ENCODE results near the gene ASTE1. TPM values are rescaled to one million over a fixed set of nuclear protein-coding genes. Genes with fewer than 3 reads are reported as not detected.

The ASTE1 gene
- total RNA-seq (2022; extraction: Qiagen RNA extraction): 4.4 to 5.7 TPM (median 5.3 TPM) in 5 replicates

GRCh38 chr3:131026321-131027151, at the start of gene ASTE1, which contains the start of gene NEK11:
Gene ASTE1, minus strand, starts transcription at chr3:131026825. Its CDS starts 1,519 bp downstream, at chr3:131025306.
Gene NEK11, plus strand, starts transcription at chr3:131026877. Its CDS starts 2,832 bp downstream, at chr3:131029709.

Other genes with a start within 250 kb of the ASTE1 start
- 29.9 to 34.7 TPM (median 32.0 TPM) in 5 replicates for gene ATP2C1, start 132.7 kb downstream of the ASTE1 start, total RNA-seq (2022; extraction: Qiagen RNA extraction)
- gene NEK11, start 52 bp upstream of the ASTE1 start, total RNA-seq (2022; extraction: Qiagen RNA extraction): 4.4 to 5.1 TPM (median 5.0 TPM) in 5 replicates